ENCODE data around the gene CHTF18.

Gene CHTF18

DNA sequence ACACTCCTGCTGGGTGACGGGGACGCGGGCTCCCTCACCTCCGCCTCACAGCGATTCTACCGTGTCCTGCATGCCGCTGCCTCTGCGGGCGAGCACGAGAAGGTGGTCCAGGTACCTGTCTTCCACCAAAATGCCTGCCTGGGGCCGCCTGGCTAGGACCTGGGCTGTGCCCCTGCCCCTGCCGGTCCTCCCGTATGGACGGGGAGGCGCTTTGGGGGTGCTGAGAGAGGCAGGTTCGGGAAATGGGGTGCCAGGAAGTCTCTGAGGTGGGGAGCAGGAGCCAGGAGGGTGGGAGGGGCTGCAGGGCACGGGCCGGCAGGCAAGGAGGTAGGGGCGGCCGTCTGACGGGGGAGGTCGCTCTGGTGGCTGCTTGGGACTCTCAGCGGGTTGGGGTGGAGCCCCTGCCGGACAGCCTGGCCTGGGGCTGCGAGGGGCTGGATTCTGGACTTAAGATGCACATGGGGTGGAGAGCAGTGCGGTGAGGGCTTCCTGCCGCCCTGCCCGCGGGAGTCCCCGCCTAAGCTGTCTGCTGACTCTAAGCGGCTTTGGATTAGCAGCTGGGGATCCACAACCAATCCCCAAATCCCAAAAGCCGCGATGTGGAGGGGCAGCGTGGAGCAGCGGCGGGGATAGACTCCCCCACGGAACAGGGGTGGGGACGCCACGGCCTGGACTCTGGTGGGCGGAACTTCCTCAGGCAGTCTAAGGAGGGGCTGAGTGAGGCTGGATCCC, 5.8 kb downstream of the CHTF18 start:
- no peak overlapping the region for H3K4me3 ChIP-seq (ENCODE audit: extremely low read depth, insufficient read depth, low read length, poor library complexity, severe bottlenecking)
- H3K4me1 ChIP-seq (ENCODE audit: control insufficient read depth, insufficient read depth, low read length, poor library complexity, severe bottlenecking), result no peaks in the 10 kb centered on the region
- no peaks in the 10 kb centered on the region for H3K9me3 ChIP-seq (ENCODE audit: control insufficient read depth, low read length)
- no peak overlapping the region for H3K27ac ChIP-seq (ENCODE audit: low read depth, low read length, severe bottlenecking)
- WGBS, 2 experiments (ENCODE audit: insufficient coverage in 2 of 2), result 94 to 97% methylated on average over 30 to 35 of the region's 40 CpGs
- H3K36me3 ChIP-seq (ENCODE audit: control insufficient read depth, insufficient read depth, low read length), result peaks cover 58% of the 10 kb centered on the region

DNA sequence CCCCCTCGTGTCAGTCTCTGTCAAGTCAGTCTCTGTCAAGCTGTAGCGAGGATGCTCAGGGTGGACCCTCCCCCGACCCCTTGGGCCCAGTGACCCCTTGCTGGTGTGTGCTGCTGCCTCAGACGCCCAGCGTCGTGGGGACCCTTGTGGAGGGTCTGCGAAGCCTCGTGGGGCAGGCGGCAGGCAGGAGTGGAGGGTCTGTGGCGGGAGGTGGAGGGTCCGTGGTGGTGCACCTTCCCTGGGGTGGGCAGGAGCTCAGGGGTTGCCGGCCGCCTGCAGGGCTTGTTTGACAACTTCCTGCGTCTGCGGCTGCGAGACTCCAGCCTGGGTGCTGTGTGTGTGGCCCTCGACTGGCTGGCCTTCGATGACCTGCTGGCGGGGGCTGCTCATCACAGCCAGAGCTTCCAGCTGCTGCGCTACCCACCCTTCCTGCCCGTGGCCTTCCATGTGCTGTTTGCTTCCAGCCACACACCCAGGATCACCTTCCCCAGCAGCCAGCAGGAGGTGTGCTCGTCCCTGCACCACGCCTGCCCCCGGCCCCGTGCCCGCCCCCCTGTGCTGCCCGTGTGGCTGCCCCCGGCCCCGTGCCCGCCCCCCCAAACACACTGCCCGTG, 6.5 kb downstream of the CHTF18 start:
- Histone ChIP-seq H3K36me3 (ENCODE audit: control insufficient read depth, insufficient read depth, low read length) (peaks cover 52% of the 10 kb centered on the region), H3K4me3 (ENCODE audit: extremely low read depth, insufficient read depth, low read length, poor library complexity, severe bottlenecking) (no peak overlapping the region), H3K9me3 (ENCODE audit: control insufficient read depth, low read length) (no peaks in the 10 kb centered on the region), H3K4me1 (ENCODE audit: control insufficient read depth, insufficient read depth, low read length, poor library complexity, severe bottlenecking) (no peaks in the 10 kb centered on the region), H3K27ac (ENCODE audit: low read depth, low read length, severe bottlenecking) (no peak overlapping the region)
- WGBS, 2 experiments (ENCODE audit: insufficient coverage in 2 of 2), result 89 to 94% methylated on average over 18 to 20 of the region's 31 CpGs

DNA sequence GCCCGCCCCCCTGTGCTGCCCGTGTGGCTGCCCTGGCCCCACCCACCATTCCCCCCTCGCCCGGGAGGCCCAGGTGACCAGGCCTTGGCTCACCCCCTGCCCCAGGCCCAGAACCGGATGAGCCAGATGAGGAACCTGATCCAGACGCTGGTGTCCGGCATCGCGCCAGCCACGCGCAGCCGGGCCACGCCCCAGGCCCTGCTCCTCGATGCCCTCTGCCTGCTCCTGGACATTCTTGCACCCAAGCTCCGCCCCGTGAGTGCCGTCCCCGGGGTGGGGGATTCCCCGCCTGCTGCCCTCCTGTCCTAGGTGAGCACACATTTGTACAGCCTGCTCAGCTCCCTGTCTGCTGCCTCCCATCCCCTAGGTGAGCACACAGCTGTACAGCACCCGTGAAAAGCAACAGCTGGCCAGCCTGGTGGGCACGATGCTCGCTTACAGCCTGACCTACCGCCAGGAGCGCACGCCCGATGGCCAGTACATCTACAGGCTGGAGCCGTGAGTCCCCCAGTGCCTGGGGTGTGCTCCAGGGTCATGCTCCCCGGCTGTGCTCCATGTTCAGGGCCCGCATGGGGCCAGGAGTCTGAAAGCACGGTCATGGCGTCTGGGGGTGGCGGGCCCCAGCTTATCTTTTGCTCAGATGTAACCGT, 7.3 kb downstream of the CHTF18 start:
- Histone ChIP-seq H3K36me3 (ENCODE audit: control insufficient read depth, insufficient read depth, low read length) (peaks cover 44% of the 10 kb centered on the region), H3K9me3 (ENCODE audit: control insufficient read depth, low read length) (no peaks in the 10 kb centered on the region), H3K4me1 (ENCODE audit: control insufficient read depth, insufficient read depth, low read length, poor library complexity, severe bottlenecking) (no peaks in the 10 kb centered on the region), H3K4me3 (ENCODE audit: extremely low read depth, insufficient read depth, low read length, poor library complexity, severe bottlenecking) (no peak overlapping the region), H3K27ac (ENCODE audit: low read depth, low read length, severe bottlenecking) (no peak overlapping the region)
- WGBS, 2 experiments (ENCODE audit: insufficient coverage in 2 of 2), result 95 to 97% methylated on average over 23 to 30 of the region's 33 CpGs

DNA sequence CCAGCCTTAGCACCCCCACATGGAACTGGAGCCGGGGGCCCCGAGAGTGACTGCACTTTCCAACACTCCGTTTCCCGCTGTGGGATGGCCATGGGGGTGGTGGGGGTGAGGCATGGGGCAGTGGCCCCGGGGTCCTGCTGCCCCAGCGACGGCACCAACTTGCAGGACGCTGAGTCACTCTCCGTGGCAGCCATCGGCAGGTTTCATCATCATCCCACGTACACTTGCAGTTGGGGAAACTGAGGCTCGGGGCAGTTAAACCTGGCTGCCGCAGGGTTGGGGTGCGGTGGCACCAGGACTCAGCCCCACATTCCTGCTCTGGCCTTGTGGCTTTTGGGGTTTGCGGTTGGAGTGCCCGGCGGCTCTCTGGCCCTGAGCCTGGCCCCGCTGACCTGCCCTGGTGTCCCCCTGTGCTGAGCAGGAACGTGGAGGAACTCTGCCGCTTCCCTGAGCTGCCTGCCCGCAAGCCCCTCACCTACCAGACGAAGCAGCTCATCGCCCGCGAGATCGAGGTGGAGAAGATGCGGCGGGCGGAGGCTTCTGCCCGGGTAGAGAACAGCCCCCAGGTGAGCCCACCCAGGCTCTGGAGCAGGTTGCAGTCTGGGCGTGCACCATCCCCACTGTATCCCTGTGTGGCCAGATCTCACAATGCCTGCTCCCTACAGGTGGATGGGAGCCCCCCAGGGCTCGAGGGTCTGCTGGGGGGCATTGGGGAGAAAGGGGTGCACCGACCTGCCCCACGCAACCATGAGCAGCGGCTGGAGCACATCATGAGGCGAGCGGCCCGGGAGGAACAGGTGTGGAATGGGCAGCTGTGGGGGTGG, 8.1 kb downstream of the CHTF18 start:
- Histone ChIP-seq H3K9me3 (ENCODE audit: control insufficient read depth, low read length) (no peaks in the 10 kb centered on the region), H3K36me3 (ENCODE audit: control insufficient read depth, insufficient read depth, low read length) (peaks cover 36% of the 10 kb centered on the region), H3K27ac (ENCODE audit: low read depth, low read length, severe bottlenecking) (no peak overlapping the region), H3K4me1 (ENCODE audit: control insufficient read depth, insufficient read depth, low read length, poor library complexity, severe bottlenecking) (no peaks in the 10 kb centered on the region), H3K4me3 (ENCODE audit: extremely low read depth, insufficient read depth, low read length, poor library complexity, severe bottlenecking) (no peak overlapping the region)
- 98% methylated on average over 32 to 34 of the region's 38 CpGs for WGBS, 2 experiments (ENCODE audit: insufficient coverage in 2 of 2)

DNA sequence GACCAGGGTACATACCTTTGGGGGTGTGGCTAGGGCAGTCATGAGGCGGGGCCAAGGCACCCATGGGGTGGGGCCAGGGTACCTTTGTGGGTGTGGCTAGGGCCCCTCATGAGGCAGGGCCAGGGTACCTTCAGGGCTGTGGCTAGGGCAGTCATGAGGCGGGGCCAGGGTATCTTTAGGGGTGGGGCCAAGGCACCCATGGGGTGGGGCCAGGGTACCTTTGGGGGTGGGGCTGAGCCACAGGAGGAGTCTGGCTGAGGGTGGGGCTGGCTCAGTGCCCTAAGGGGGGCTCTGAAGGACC, 8.7 kb downstream of the CHTF18 start:
- Histone ChIP-seq H3K4me3 (ENCODE audit: extremely low read depth, insufficient read depth, low read length, poor library complexity, severe bottlenecking) (no peak overlapping the region), H3K4me1 (ENCODE audit: control insufficient read depth, insufficient read depth, low read length, poor library complexity, severe bottlenecking) (no peaks in the 10 kb centered on the region), H3K9me3 (ENCODE audit: control insufficient read depth, low read length) (no peaks in the 10 kb centered on the region), H3K27ac (ENCODE audit: low read depth, low read length, severe bottlenecking) (no peak overlapping the region), H3K36me3 (ENCODE audit: control insufficient read depth, insufficient read depth, low read length) (peaks cover 30% of the 10 kb centered on the region)
- WGBS, 2 experiments (ENCODE audit: insufficient coverage in 2 of 2), result 100% methylated on average over 1 to 2 of the region's 2 CpGs

DNA sequence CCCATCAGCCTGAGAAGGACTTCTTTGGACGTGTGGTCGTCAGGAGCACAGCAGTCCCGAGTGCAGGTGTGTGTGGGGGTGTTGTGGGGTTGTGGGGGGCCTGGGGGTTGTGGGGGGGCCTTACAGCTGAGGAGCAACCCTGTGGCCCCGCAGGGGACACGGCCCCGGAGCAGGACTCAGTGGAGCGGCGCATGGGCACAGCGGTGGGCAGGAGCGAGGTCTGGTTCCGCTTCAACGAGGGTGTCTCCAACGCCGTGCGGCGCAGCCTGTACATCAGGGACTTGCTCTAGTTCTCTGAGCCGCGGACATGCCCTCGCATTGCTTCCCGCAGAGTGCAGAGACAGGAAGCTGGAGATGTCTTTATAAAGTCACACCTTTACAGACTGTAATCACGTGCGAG, 9.3 kb downstream of the CHTF18 start:
- H3K27ac ChIP-seq (ENCODE audit: low read depth, low read length, severe bottlenecking), result no peak overlapping the region
- peaks cover 24% of the 10 kb centered on the region for H3K36me3 ChIP-seq (ENCODE audit: control insufficient read depth, insufficient read depth, low read length)
- H3K4me1 ChIP-seq (ENCODE audit: control insufficient read depth, insufficient read depth, low read length, poor library complexity, severe bottlenecking), result no peaks in the 10 kb centered on the region
- no peaks in the 10 kb centered on the region for H3K9me3 ChIP-seq (ENCODE audit: control insufficient read depth, low read length)
- 98 to 100% methylated on average over 16 to 17 of the region's 22 CpGs for WGBS, 2 experiments (ENCODE audit: insufficient coverage in 2 of 2)
- H3K4me3 ChIP-seq (ENCODE audit: extremely low read depth, insufficient read depth, low read length, poor library complexity, severe bottlenecking), result no peak overlapping the region

DNA sequence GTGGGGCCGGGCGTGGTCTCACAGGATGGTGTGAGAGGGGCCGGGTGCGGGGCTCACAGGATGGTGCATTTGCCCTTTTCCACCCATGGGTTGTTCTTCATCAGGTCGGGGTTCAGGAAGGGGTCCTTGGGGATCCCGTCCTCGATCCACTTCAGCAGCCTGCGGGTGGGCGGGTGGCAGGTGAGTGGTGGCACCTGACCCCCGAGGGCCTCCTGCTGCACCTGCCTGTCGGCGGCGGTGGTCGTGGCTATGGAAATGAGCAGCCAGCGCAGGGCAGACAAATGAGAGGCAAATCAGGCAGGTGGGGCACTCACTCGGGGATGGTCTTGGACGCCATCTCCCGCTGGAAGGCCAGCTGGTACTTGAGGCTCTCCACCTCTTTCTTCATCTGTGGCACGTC, 10.2 kb downstream of the CHTF18 start:
- peaks cover 17% of the 10 kb centered on the region for H3K36me3 ChIP-seq (ENCODE audit: control insufficient read depth, insufficient read depth, low read length)
- H3K4me1 ChIP-seq (ENCODE audit: control insufficient read depth, insufficient read depth, low read length, poor library complexity, severe bottlenecking), result no peaks in the 10 kb centered on the region
- H3K9me3 ChIP-seq (ENCODE audit: control insufficient read depth, low read length), result no peaks in the 10 kb centered on the region
- no peak overlapping the region for H3K4me3 ChIP-seq (ENCODE audit: extremely low read depth, insufficient read depth, low read length, poor library complexity, severe bottlenecking)
- whole genome bisulfite sequencing, 2 experiments (ENCODE audit: insufficient coverage in 2 of 2), result 93 to 96% methylated on average over 19 of the region's 19 CpGs
- no peak overlapping the region for H3K27ac ChIP-seq (ENCODE audit: low read depth, low read length, severe bottlenecking)

DNA sequence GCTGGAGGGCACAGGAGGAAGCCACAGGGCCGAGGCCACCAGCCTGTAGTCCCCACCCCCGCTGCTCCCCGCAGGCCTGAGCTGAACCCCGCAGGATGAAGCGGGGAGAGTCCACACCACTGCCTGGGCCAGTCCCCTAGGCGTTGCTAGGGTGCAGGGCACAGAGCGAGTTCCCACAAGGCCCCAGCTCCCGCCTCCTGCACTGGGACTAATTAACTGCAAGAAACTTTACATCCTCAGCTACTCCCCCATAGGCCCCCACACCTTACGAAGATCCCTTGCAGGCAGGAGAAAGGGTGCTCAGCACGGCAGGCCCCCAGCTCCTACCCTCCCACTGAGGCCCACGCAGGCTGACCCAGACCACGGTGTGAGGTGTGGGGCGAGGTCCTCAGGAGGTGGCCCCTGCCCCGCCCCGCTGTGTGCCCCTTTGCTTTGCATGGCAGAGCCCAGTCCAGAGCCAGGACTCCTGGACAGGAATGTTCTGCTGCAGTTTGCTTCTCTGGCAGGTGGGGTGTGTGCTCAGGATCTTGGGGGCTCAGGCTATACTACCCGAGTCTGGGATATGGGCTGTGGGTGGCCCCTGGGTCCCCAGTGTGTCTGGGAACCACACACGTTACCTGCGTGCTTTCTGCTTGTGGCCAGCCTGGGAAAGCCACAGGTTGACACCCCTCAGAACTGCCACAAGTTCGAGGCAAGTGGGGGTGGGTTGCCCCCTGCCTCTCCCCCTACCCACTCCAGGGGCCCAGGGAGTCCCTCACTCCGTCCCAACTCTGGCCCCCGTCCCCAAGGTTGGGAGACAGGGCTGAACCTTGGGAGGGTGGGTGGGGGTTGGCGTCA, 10.9 kb downstream of the CHTF18 start:
- 90 to 93% methylated on average over 13 to 14 of the region's 22 CpGs for WGBS, 2 experiments (ENCODE audit: insufficient coverage in 2 of 2)
- Histone ChIP-seq H3K9me3 (ENCODE audit: control insufficient read depth, low read length) (no peaks in the 10 kb centered on the region), H3K4me1 (ENCODE audit: control insufficient read depth, insufficient read depth, low read length, poor library complexity, severe bottlenecking) (no peaks in the 10 kb centered on the region)

DNA sequence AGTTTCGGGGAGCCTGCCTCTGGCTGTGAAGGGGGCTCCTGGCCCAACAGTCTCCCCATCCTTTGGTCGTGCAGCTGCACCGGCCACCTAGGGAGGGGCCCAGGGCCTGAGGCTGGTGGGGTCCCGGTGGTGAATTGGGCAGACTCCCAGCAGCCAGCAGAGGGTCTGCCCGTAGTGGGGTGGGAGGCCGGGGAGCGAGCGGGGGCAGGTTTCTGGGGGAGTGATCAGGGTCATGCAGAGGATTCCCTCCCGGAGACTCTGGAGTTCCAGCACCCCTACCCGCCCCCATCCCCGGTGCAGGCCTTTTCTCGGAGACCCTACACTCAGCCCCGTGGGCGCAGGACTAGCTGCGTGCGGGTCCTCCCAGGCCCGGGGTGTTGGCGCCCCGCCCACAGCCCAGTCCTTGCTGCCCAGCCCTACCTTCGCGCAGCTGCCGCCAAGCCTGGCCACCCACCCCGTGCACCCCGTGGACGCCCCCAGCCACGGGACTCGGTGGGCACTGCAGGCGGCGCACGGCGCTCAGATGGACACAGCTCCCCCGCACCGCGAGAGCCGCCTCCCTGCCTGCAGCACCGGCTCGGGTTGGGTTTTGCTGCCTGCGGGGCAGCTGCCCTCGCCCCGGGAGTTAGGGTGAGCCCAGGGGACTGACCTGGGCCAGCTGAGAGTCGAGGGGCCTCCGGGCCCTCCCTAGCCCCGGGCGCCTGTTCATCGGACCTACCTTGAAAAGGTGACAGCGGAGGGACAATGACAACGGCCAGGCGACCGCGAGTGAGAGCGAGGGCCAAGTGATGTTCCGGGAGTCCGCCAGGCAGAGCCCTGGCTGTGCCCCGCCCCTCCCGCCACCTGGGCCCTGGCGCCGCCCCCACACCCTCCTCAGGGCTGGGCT, 11.8 kb downstream of the CHTF18 start, which contains the start of gene GNG13:
GNG13 (minus strand) TSS at position 787 of the 886 bp plus-strand sequence. CDS start 1,657 bp downstream, outside the sequence.
- H3K4me3 ChIP-seq (ENCODE audit: extremely low read depth, insufficient read depth, low read length, poor library complexity, severe bottlenecking), result no peak within 1 kb of the TSS
- no peaks in the 10 kb centered on the region for H3K4me1 ChIP-seq (ENCODE audit: control insufficient read depth, insufficient read depth, low read length, poor library complexity, severe bottlenecking)
- H3K27ac ChIP-seq (ENCODE audit: low read depth, low read length, severe bottlenecking), result no peak within 1 kb of the TSS
- H3K36me3 ChIP-seq (ENCODE audit: control insufficient read depth, insufficient read depth, low read length), result peaks cover 14% of the 10 kb centered on the region
- WGBS, 2 experiments (ENCODE audit: insufficient coverage in 2 of 2), result 7 to 11% methylated on average over 40 of the region's 57 CpGs
- H3K9me3 ChIP-seq (ENCODE audit: control insufficient read depth, low read length), result no peaks in the 10 kb centered on the region

More for the DNA sequence above, 10.9 kb downstream of the CHTF18 start:
- Histone ChIP-seq H3K4me3 (ENCODE audit: extremely low read depth, insufficient read depth, low read length, poor library complexity, severe bottlenecking) (no peak overlapping the region), H3K27ac (ENCODE audit: low read depth, low read length, severe bottlenecking) (no peak overlapping the region), H3K36me3 (ENCODE audit: control insufficient read depth, insufficient read depth, low read length) (peaks cover 14% of the 10 kb centered on the region)
